GM18526 (cell line): Measurements from ENCODE around the gene FRMD6.

Experiments
- POLR2A ChIP-seq: IDR thresholded peaks from 3 replicates; pipeline ENCODE4 v1.6.1; 2011; ENCODE audit not compliant: insufficient read length; ENCODE audit errors: extremely low read depth

Gene FRMD6

GRCh38 chr14:51677266-51677665 lies 25.6 kb downstream of the FRMD6 start:
- no peak for TF ChIP-seq POLR2A

GRCh38 chr14:51677738-51678137 lies 26.0 kb downstream of the FRMD6 start:
- no peak for TF ChIP-seq POLR2A

GRCh38 chr14:51680031-51680430 lies 28.3 kb downstream of the FRMD6 start:
- TF ChIP-seq POLR2A: no peak

GRCh38 chr14:51681411-51681810 lies 29.7 kb downstream of the FRMD6 start:
- no peak for TF ChIP-seq POLR2A

- TF ChIP-seq POLR2A: no peak
Measured at GRCh38 chr14:51682411-51682810, 30.7 kb downstream of the FRMD6 start.

- TF ChIP-seq POLR2A: no peak
Measured at GRCh38 chr14:51684760-51685159, 33.0 kb downstream of the FRMD6 start.

- TF ChIP-seq POLR2A: no peak
Measured at GRCh38 chr14:51691176-51691575, 39.5 kb downstream of the FRMD6 start.

- TF ChIP-seq POLR2A: no peak
Measured at GRCh38 chr14:51692646-51693045, 40.9 kb downstream of the FRMD6 start.

GRCh38 chr14:51697848-51698247 lies 46.1 kb downstream of the FRMD6 start:
- TF ChIP-seq POLR2A: no peak

- no peak for TF ChIP-seq POLR2A
Measured at GRCh38 chr14:51701951-51702350, 50.2 kb downstream of the FRMD6 start.

GRCh38 chr14:51703787-51704186 lies 52.1 kb downstream of the FRMD6 start:
- no peak for TF ChIP-seq POLR2A

- no peak for TF ChIP-seq POLR2A
Measured at GRCh38 chr14:51704545-51704944, 52.8 kb downstream of the FRMD6 start.

- no peak for TF ChIP-seq POLR2A
Measured at GRCh38 chr14:51707327-51707726, 55.6 kb downstream of the FRMD6 start.

GRCh38 chr14:51711505-51711904 lies 59.8 kb downstream of the FRMD6 start:
- TF ChIP-seq POLR2A: no peak

GRCh38 chr14:51715250-51715649 lies 63.5 kb downstream of the FRMD6 start:
- no peak for TF ChIP-seq POLR2A

- no peak for TF ChIP-seq POLR2A
Measured at GRCh38 chr14:51715742-51716141, 64.0 kb downstream of the FRMD6 start.

GRCh38 chr14:51716610-51717009 lies 64.9 kb downstream of the FRMD6 start:
- no peak for TF ChIP-seq POLR2A

GRCh38 chr14:51717766-51718165 lies 66.1 kb downstream of the FRMD6 start:
- TF ChIP-seq POLR2A: no peak
